Keratinocyte (primary cell): ENCODE measurements around the gene DIDO1.

Source experiments
- CTCF ChIP-seq, 3 experiments: IDR thresholded peaks in 1 of 3; conservative IDR thresholded peaks in 1 of 3; optimal IDR thresholded peaks in 1 of 3; 2 replicates in 2 of 3; 3 replicates in 1 of 3; pipeline versions ENCODE3 to v1.5.1; 2011; ENCODE audit warnings: low read length in 3 of 3, mild to moderate bottlenecking in 3 of 3, moderate library complexity in 2 of 3, control low read depth in 1 of 3, inconsistent platforms in 1 of 3; ENCODE audit not compliant: insufficient read depth in 2 of 3; ENCODE audit errors: extremely low read depth in 1 of 3
- EZH2 ChIP-seq: IDR thresholded peaks from one replicate; pipeline ENCODE4 v1.6.1; 2012; ENCODE audit warnings: inconsistent platforms, mild to moderate bottlenecking, low read length, moderate library complexity

GRCh38 chr20:62879275-62880146 lies 46.8 kb downstream of the DIDO1 start:
- TF ChIP-seq CTCF (optimal IDR thresholded peaks at IDR 0.05 in 1 of 3, IDR thresholded peaks at IDR 0.05 in 1 of 3, conservative IDR thresholded peaks at IDR 0.05 in 1 of 3; ENCODE audit: extremely low read depth in 1 of 3, insufficient read depth in 2 of 3, low read length in 3 of 3) = no peak
- no peak for TF ChIP-seq EZH2
